IMR-90 (cell line): ENCODE results near the gene CLIC4.

Source experiments
- CTCF ChIP-seq: conservative IDR thresholded peaks from 2 replicates; pipeline ENCODE4 v1.5.1; 2012; ENCODE audit warnings: mild to moderate bottlenecking, low read depth, low read length, improper control_type of control experiment
- ELK1 ChIP-seq: fragments of 150-350 bp; IDR thresholded peaks from 2 replicates; pipeline ENCODE4 v1.6.1; 2016; ENCODE audit warnings: low read depth, mild to moderate bottlenecking, low read length, moderate library complexity, borderline replicate concordance
- MAFK ChIP-seq: IDR thresholded peaks from 2 replicates; pipeline ENCODE4 v1.6.1; 2012; ENCODE audit warnings: low read depth, low read length, improper control_type of control experiment
- MXI1 ChIP-seq: IDR thresholded peaks from 2 replicates; pipeline ENCODE4 v1.6.1; 2012; ENCODE audit warnings: low read depth, mild to moderate bottlenecking, low read length, moderate library complexity, borderline replicate concordance
- POLR2A ChIP-seq: IDR thresholded peaks from 2 replicates; pipeline ENCODE4 v1.6.1; 2012; ENCODE audit warnings: mild to moderate bottlenecking, low read depth, low read length
- SMC3 ChIP-seq: fragments of 150-350 bp; IDR thresholded peaks from 2 replicates; pipeline ENCODE4 v1.6.1; 2016; ENCODE audit warnings: low read depth, mild to moderate bottlenecking, antibody characterized with exemption, low read length, moderate library complexity

- TF ChIP-seq MXI1 (no peak), POLR2A (no peak), CTCF (no peak), SMC3 (peak; percentile 22; the same call in 1 of the 2 replicates), ELK1 (no peak), MAFK (no peak)
Measured at GRCh38 chr1:24727501-24728216, 17.6 kb upstream of the CLIC4 start.
